NB4 (cell line): ENCODE measurements around the gene COL6A1.

ENCODE experiments used
- MYC ChIP-seq: IDR thresholded peaks from 2 replicates; pipeline ENCODE4 v1.6.1; 2011; ENCODE audit warnings: low read depth, low read length
- POLR2A ChIP-seq: IDR thresholded peaks from 2 replicates; pipeline ENCODE4 v1.6.1; 2011; ENCODE audit warnings: mild to moderate bottlenecking; ENCODE audit not compliant: insufficient read length; ENCODE audit errors: extremely low read depth
- TF ChIP-seq, protein P1 (sequence below): IDR thresholded peaks from one replicate; pipeline ENCODE4 v1.5.1; 2012; ENCODE audit warnings: low read depth, low read length
- TF ChIP-seq, protein P2 (sequence below): IDR thresholded peaks from 2 replicates; pipeline ENCODE4 v1.6.1; 2011; ENCODE audit warnings: low read depth, low read length

DNA sequence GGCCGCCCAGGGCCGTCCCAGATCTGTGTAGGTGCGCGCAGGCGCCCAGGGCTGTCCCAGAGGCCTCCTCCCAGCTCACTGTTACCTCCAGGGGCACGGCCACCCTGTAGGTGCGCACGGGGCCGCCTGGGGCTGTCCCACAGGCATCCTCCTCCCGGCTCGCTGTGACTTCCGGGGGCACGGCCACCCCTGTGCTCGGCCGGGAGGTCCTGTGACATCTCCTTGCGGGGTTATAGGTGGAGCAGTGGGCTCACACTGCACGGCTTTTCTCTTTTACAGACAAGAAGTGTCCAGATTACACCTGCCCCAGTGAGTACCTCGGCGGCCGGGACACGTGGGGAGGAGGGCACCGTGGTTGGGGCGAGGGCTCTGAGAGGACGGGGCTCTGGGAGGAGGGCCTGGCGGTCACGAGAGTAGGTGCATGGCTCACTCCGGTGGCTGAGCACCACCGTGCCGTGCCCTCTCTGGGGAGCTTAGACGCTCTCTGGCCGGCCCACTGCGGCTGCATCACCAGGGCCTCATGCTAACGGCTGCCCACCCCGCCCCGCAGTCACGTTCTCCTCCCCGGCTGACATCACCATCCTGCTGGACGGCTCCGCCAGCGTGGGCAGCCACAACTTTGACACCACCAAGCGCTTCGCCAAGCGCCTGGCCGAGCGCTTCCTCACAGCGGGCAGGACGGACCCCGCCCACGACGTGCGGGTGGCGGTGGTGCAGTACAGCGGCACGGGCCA, 21.4 kb downstream of the COL6A1 start:
- TF ChIP-seq, protein P1, sequence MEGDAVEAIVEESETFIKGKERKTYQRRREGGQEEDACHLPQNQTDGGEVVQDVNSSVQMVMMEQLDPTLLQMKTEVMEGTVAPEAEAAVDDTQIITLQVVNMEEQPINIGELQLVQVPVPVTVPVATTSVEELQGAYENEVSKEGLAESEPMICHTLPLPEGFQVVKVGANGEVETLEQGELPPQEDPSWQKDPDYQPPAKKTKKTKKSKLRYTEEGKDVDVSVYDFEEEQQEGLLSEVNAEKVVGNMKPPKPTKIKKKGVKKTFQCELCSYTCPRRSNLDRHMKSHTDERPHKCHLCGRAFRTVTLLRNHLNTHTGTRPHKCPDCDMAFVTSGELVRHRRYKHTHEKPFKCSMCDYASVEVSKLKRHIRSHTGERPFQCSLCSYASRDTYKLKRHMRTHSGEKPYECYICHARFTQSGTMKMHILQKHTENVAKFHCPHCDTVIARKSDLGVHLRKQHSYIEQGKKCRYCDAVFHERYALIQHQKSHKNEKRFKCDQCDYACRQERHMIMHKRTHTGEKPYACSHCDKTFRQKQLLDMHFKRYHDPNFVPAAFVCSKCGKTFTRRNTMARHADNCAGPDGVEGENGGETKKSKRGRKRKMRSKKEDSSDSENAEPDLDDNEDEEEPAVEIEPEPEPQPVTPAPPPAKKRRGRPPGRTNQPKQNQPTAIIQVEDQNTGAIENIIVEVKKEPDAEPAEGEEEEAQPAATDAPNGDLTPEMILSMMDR: no peak
- TF ChIP-seq POLR2A (no peak), MYC (no peak)
- TF ChIP-seq, protein P2, sequence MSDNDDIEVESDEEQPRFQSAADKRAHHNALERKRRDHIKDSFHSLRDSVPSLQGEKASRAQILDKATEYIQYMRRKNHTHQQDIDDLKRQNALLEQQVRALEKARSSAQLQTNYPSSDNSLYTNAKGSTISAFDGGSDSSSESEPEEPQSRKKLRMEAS: no peak
